SK-N-SH (cell line): ENCODE results near the gene NTM. TPM values are rescaled to one million over a fixed set of nuclear protein-coding genes. Genes with fewer than 3 reads are reported as not detected.

Experiments used
- CTCF ChIA-PET: fragments of 300-600, 350-600 bp; formaldehyde crosslinking; extraction: SDS; loops from one replicate; lab custom pipeline; 2021; lab: Yijun Ruan, JAX
- POLR2A ChIA-PET: fragments of 350-600 bp; sonication (Branson Sonifier 250); formaldehyde crosslinking; extraction: SDS; loops from one replicate; lab custom pipeline; 2020; ENCODE audit warnings: antibody characterized with exemption, inconsistent platforms; lab: Yijun Ruan, JAX
- DNase-seq: peaks from one replicate; pipeline ENCODE4 v3.0.0; 2012
- H2AFZ ChIP-seq: fragments of 200-600 bp; sonication (generic); 2 replicates; pipeline ENCODE4 v1.8.1; 2016; ENCODE audit warnings: antibody characterized with exemption, mild to moderate bottlenecking, low read depth
- H3F3A ChIP-seq: fragments of 200-600 bp; sonication (generic); replicated peaks from 2 replicates; pipeline ENCODE3; 2016; ENCODE audit warnings: antibody characterized with exemption, mild to moderate bottlenecking; ENCODE audit not compliant: insufficient read depth
- H3K27ac ChIP-seq, 2 experiments: fragments of 200-500 bp in 1 of 2; fragments of 200-600 bp in 1 of 2; sonication (Bioruptor generic) in 1 of 2; sonication (generic), shearing (Covaris generic) in 1 of 2; 2 replicates each; pipeline versions ENCODE4 v1.5.1 to v1.6.1; 2014 to 2016; ENCODE audit warnings: low read depth in 2 of 2, inconsistent platforms in 1 of 2, low read length in 1 of 2, mild to moderate bottlenecking in 1 of 2, mixed read lengths in 1 of 2
- H3K27me3 ChIP-seq: fragments of 200-600 bp; sonication (generic), shearing (Covaris generic); 2 replicates; pipeline ENCODE4 v1.6.1; 2016; ENCODE audit warnings: mixed run types; ENCODE audit not compliant: insufficient read depth
- H3K36me3 ChIP-seq, 2 experiments: fragments of 200-500 bp in 1 of 2; fragments of 200-600 bp in 1 of 2; sonication (Bioruptor generic) in 1 of 2; sonication (generic) in 1 of 2; replicated peaks in 1 of 2; 2 replicates each; pipeline versions ENCODE3 to v1.5.1; 2014 to 2016; ENCODE audit warnings: low read length in 1 of 2, mild to moderate bottlenecking in 1 of 2; ENCODE audit not compliant: insufficient read depth in 2 of 2, control insufficient read depth in 1 of 2
- H3K4me1 ChIP-seq, 2 experiments: fragments of 200-500 bp in 1 of 2; fragments of 200-600 bp in 1 of 2; sonication (Bioruptor generic) in 1 of 2; sonication (generic), shearing (Covaris generic) in 1 of 2; 2 replicates each; pipeline versions ENCODE4 v1.5.1 to v1.6.1; 2014 to 2016; ENCODE audit warnings: low read depth in 1 of 2, low read length in 1 of 2, mixed run types in 1 of 2; ENCODE audit not compliant: insufficient read depth in 2 of 2, control insufficient read depth in 1 of 2
- H3K4me2 ChIP-seq: fragments of 200-600 bp; sonication (generic), shearing (Covaris generic); 2 replicates; pipeline ENCODE4 v1.6.1; 2017; ENCODE audit warnings: mixed run types
- H3K4me3 ChIP-seq, 2 experiments: fragments of 200-500 bp in 1 of 2; fragments of 200-600 bp in 1 of 2; sonication (Bioruptor generic) in 1 of 2; sonication (generic), shearing (Covaris generic) in 1 of 2; 2 replicates each; pipeline versions ENCODE4 v1.5.1 to v1.8.1; 2014 to 2016; ENCODE audit warnings: low read depth in 2 of 2, inconsistent platforms in 1 of 2, low read length in 1 of 2, mild to moderate bottlenecking in 1 of 2, mixed read lengths in 1 of 2, moderate library complexity in 1 of 2
- H3K79me2 ChIP-seq: fragments of 200-600 bp; sonication (generic); 2 replicates; pipeline ENCODE4 v1.8.1; 2017; ENCODE audit warnings: mild to moderate bottlenecking; ENCODE audit not compliant: insufficient read depth
- H3K9ac ChIP-seq: fragments of 200-600 bp; sonication (generic); 2 replicates; pipeline ENCODE4 v1.6.1; 2017; ENCODE audit warnings: mixed run types
- H3K9me2 ChIP-seq: fragments of 200-600 bp; sonication (generic); 2 replicates; pipeline ENCODE4 v1.6.1; 2017; ENCODE audit warnings: mixed run types
- H3K9me3 ChIP-seq: fragments of 200-600 bp; sonication (generic); 2 replicates; pipeline ENCODE4 v1.6.1; 2017; ENCODE audit warnings: mixed run types, mild to moderate bottlenecking, moderate library complexity
- H4K20me1 ChIP-seq: fragments of 200-600 bp; sonication (generic); 2 replicates; pipeline ENCODE4 v1.6.1; 2017; ENCODE audit warnings: mild to moderate bottlenecking, mixed run types; ENCODE audit not compliant: insufficient read depth
- ELF1 ChIP-seq: IDR thresholded peaks from 2 replicates; pipeline ENCODE4 v1.4.0; 2012
- EZH2phosphoT487 ChIP-seq: fragments of 200-600 bp; sonication (generic); IDR thresholded peaks from 2 replicates; pipeline ENCODE4 v1.6.1; 2017; ENCODE audit warnings: low read depth, mixed run types, mild to moderate bottlenecking, antibody characterized with exemption, moderate library complexity, borderline replicate concordance
- FOSL2 ChIP-seq: IDR thresholded peaks from 2 replicates; pipeline ENCODE4 v1.4.0; 2012; ENCODE audit warnings: low read depth, mild to moderate bottlenecking, moderate library complexity, borderline replicate concordance
- GABPA ChIP-seq: IDR thresholded peaks from 2 replicates; pipeline ENCODE4 v1.4.0; 2012; ENCODE audit warnings: low read depth, mild to moderate bottlenecking
- GATA2 ChIP-seq: sonication (generic); formaldehyde crosslinking; IDR thresholded peaks from 2 replicates; pipeline ENCODE4 v1.5.0; 2020; ENCODE audit warnings: mild to moderate bottlenecking, missing genetic modification reagents
- IRF3 ChIP-seq: fragments of 150-350 bp; IDR thresholded peaks from 2 replicates; pipeline ENCODE4 v1.6.1; 2016; ENCODE audit warnings: mild to moderate bottlenecking, low read depth, low read length
- MAX ChIP-seq: IDR thresholded peaks from 2 replicates; pipeline ENCODE4 v1.4.0; 2012; ENCODE audit warnings: low read depth
- NFIC ChIP-seq: IDR thresholded peaks from 2 replicates; pipeline ENCODE4 v1.4.0; 2012; ENCODE audit warnings: borderline replicate concordance
- NRF1 ChIP-seq: IDR thresholded peaks from 2 replicates; pipeline ENCODE4 v1.6.1; 2012; ENCODE audit warnings: low read depth, mild to moderate bottlenecking, low read length
- RCOR1 ChIP-seq: fragments of 150-350 bp; IDR thresholded peaks from 2 replicates; pipeline ENCODE4 v1.6.1; 2017; ENCODE audit warnings: antibody characterized with exemption, low read length
- REST ChIP-seq: IDR thresholded peaks from 2 replicates; pipeline ENCODE4 v1.6.1; 2012; ENCODE audit warnings: mild to moderate bottlenecking, low read depth, low read length, moderate library complexity
- RFX5 ChIP-seq: IDR thresholded peaks from 2 replicates; pipeline ENCODE4 v1.6.1; 2012; ENCODE audit warnings: mild to moderate bottlenecking, improper control_type of control experiment, low read length
- SIN3A ChIP-seq: IDR thresholded peaks from 2 replicates; pipeline ENCODE4 v1.6.1; 2012; ENCODE audit warnings: low read depth, mild to moderate bottlenecking, low read length, moderate library complexity, borderline replicate concordance
- TAF1 ChIP-seq: IDR thresholded peaks from 2 replicates; pipeline ENCODE4 v1.6.1; 2012; ENCODE audit warnings: low read depth, mild to moderate bottlenecking, low read length, moderate library complexity, borderline replicate concordance
- TCF12 ChIP-seq: IDR thresholded peaks from 2 replicates; pipeline ENCODE4 v1.4.0; 2012
- USF1 ChIP-seq: IDR thresholded peaks from 2 replicates; pipeline ENCODE4 v1.4.0; 2012; ENCODE audit warnings: low read depth, borderline replicate concordance
- USF2 ChIP-seq: fragments of 150-350 bp; IDR thresholded peaks from 2 replicates; pipeline ENCODE4 v1.6.1; 2017; ENCODE audit warnings: antibody characterized with exemption, low read length, low read depth, borderline replicate concordance
- YY1 ChIP-seq: IDR thresholded peaks from 2 replicates; pipeline ENCODE4 v1.4.0; 2012; ENCODE audit warnings: low read depth, mild to moderate bottlenecking
- WGBS: methylation state at CpG from one replicate; pipeline ENCODE4 v1.1.6; 2017; ENCODE audit warnings: low lambda C conversion rate; 5-methylcytosine and 5-hydroxymethylcytosine counted together
- polyA plus RNA-seq, 3 experiments: library from polyadenylated mRNA; depleted of rRNA; stranded (reverse); fragments of >200 nt; gene quantifications; 2 replicates each; pipeline ENCODE4 v1.2.3, GENCODE V29; 2012

NTM gene
- polyA plus RNA-seq, 1 of the 3 experiments (the other 2 are of a cell fraction) = 20.0 TPM

GRCh38 chr11:132072044-132072857 lies 701.8 kb downstream of the NTM start (continued):
- TF ChIP-seq REST (peak; percentile 41; the same call in 1 of the 2 replicates), TAF1 (0 out of 2 replicates have a peak, but pooled peaks have one; percentile 21), ELF1 (peak; percentile 14; the same call in 1 of the 2 replicates), EZH2phosphoT487 (no peak), NFIC (peak; percentile 75), YY1 (0 out of 2 replicates have a peak, but pooled peaks have one; percentile 10), MAX (0 out of 2 replicates have a peak, but pooled peaks have one; percentile 27), USF1 (no peak; the same call in 1 of the 2 replicates), GATA2 (CRISPR knock-in tag) (no peak), SIN3A (0 out of 2 replicates have a peak, but pooled peaks have one; percentile 27)

- Histone ChIP-seq H3K4me3 (peak overlapping the region in 1 of 2 experiments; percentile 25; a peak in 1 of 4 replicates), H3K27ac (peak overlapping the region; percentile 74 to 99; a peak in 3 of 4 replicates), H3K9me3 (no peaks in the 10 kb centered on the region), H3K9me2 (no peaks in the 10 kb centered on the region), H3K27me3 (no peaks in the 10 kb centered on the region), H3K79me2 (peaks cover 9% of the 10 kb centered on the region; the same call in 1 of the 2 replicates), H3F3A (peaks cover 22% of the 10 kb centered on the region), H3K9ac (peak overlapping the region; percentile 85), H3K4me2 (peak overlapping the region; percentile 65), H2AFZ (peak overlapping the region; percentile 37; the same call in 1 of the 2 replicates), H3K4me1 (peaks cover 0 to 31% of the 10 kb centered on the region in 2 experiments; a peak in 3 of 4 replicates), H3K36me3 (no peaks in the 10 kb centered on the region), H4K20me1 (no peaks in the 10 kb centered on the region)
- ChIA-PET CTCF (no interaction called here), POLR2A (no interaction called here)
- no peak for DNase-seq
- TF ChIP-seq EZH2phosphoT487 (no peak), RCOR1 (no peak), YY1 (no peak), FOSL2 (no peak), RFX5 (no peak), REST (no peak), TCF12 (no peak), USF2 (no peak), GABPA (no peak), NRF1 (no peak), NFIC (no peak), IRF3 (no peak)
- WGBS = 14% methylated on average over 2 of the region's 3 CpGs
These were observed 702.4 kb downstream of the NTM start for GRCh38 chr11:132072858-132073211.
